Ascending aorta (tissue), 2 donors: ENCODE measurements around the gene LYPD8. TPM values are rescaled to one million over a fixed set of nuclear protein-coding genes. Genes with fewer than 3 reads are reported as not detected.

Experiments
- DNase-seq, 2 donors: peaks; one replicate each; pipeline ENCODE4 v3.0.0-alpha.2; 2019; ENCODE audit warnings: low spot score in 2 of 2
- H3K27ac ChIP-seq, 2 donors: fragments of 200-600 bp; sonication (generic); one replicate each; pipeline ENCODE4 v1.5.1; 2016 to 2017; ENCODE audit warnings: mild to moderate bottlenecking in 1 of 2
- H3K27me3 ChIP-seq: fragments of 200-600 bp; sonication (generic); one replicate; pipeline ENCODE4 v1.5.1; 2017
- H3K36me3 ChIP-seq, 2 donors: fragments of 200-600 bp; sonication (generic); one replicate each; pipeline ENCODE4 v1.5.1; 2016
- H3K4me1 ChIP-seq, 2 donors: fragments of 200-600 bp; sonication (generic); one replicate each; pipeline ENCODE4 v1.5.1; 2016 to 2017; ENCODE audit warnings: mild to moderate bottlenecking in 1 of 2
- H3K4me3 ChIP-seq, 2 donors: fragments of 200-600 bp; sonication (generic); one replicate each; pipeline ENCODE4 v1.5.1; 2016 to 2017; ENCODE audit warnings: mild to moderate bottlenecking in 1 of 2
- H3K9me3 ChIP-seq, 2 donors: fragments of 200-600 bp; sonication (generic); one replicate each; pipeline ENCODE4 v1.5.1; 2016
- intact Hi-C: fragments of 100-400 bp; cut with DNase I; formaldehyde crosslinking; loops from one replicate; pipeline ENCODE4 v1.15.1; 2023
- total RNA-seq: library from RNA; depleted of rRNA; stranded (reverse); fragments of >200 nt; gene quantifications from one replicate; pipeline ENCODE4 v1.1.0, GENCODE V29; 2016
- TF ChIP-seq, protein P1 (sequence below), 3 experiments: fragments of 200-600 bp in 2 of 3; fragments of 450-650 bp in 1 of 3; sonication (generic) in 2 of 3; IDR thresholded peaks; one replicate each; pipeline ENCODE4 v1.5.1; 2016 to 2019; ENCODE audit warnings: antibody characterized with exemption in 3 of 3, mild to moderate bottlenecking in 1 of 3, moderate library complexity in 1 of 3

The LYPD8 gene
- total RNA-seq, 1 donor from 2014 or later = not detected

DNA sequence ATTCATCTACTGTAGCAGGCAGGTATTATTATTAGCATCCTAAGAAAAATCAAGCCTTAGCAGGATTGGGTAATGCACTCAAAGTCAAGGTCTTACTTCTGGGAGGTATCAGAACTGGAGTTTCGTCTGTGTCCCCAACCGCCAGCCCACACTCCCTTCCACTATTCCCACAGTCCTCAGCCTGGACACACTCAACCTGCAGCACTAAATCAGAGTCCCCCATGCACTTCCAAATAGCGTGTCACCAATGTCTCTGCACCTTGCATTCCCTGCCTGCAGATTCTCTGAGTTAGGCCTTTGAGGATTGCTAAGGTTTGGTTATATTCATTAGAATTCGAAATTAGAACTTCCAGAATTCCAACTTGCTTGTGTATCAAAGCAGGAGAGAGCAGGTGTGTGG is 3.9 kb downstream of the LYPD8 start:
- Histone ChIP-seq H3K4me3 (no peak overlapping the region), H3K36me3 (no peaks in the 10 kb centered on the region), H3K4me1 (no peaks in the 10 kb centered on the region), H3K27me3 (no peaks in the 10 kb centered on the region), H3K9me3 (no peaks in the 10 kb centered on the region), H3K27ac (no peak overlapping the region)
- DNase-seq = no peak
- TF ChIP-seq, protein P1, sequence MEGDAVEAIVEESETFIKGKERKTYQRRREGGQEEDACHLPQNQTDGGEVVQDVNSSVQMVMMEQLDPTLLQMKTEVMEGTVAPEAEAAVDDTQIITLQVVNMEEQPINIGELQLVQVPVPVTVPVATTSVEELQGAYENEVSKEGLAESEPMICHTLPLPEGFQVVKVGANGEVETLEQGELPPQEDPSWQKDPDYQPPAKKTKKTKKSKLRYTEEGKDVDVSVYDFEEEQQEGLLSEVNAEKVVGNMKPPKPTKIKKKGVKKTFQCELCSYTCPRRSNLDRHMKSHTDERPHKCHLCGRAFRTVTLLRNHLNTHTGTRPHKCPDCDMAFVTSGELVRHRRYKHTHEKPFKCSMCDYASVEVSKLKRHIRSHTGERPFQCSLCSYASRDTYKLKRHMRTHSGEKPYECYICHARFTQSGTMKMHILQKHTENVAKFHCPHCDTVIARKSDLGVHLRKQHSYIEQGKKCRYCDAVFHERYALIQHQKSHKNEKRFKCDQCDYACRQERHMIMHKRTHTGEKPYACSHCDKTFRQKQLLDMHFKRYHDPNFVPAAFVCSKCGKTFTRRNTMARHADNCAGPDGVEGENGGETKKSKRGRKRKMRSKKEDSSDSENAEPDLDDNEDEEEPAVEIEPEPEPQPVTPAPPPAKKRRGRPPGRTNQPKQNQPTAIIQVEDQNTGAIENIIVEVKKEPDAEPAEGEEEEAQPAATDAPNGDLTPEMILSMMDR (IDR thresholded peaks at IDR 0.05) = no peak
- intact Hi-C loops = no loop called here

GRCh38 chr1:248751142-248751541 is 4.4 kb downstream of the LYPD8 start:
- Histone ChIP-seq H3K27ac (no peak overlapping the region), H3K27me3 (no peaks in the 10 kb centered on the region), H3K9me3 (no peaks in the 10 kb centered on the region), H3K4me3 (no peak overlapping the region), H3K36me3 (no peaks in the 10 kb centered on the region), H3K4me1 (no peaks in the 10 kb centered on the region)
- TF ChIP-seq, protein P1 (IDR thresholded peaks at IDR 0.05) = no peak
- intact Hi-C loops = no loop called here
- no peak for DNase-seq

- H3K27ac ChIP-seq = no peak overlapping the region
- TF ChIP-seq, protein P1 (IDR thresholded peaks at IDR 0.05) = no peak
- no peaks in the 10 kb centered on the region for H3K9me3 ChIP-seq
- H3K4me3 ChIP-seq = no peak overlapping the region
- DNase-seq = no peak
- no peaks in the 10 kb centered on the region for H3K27me3 ChIP-seq
- no peaks in the 10 kb centered on the region for H3K4me1 ChIP-seq
- intact Hi-C loops = no loop called here
- no peaks in the 10 kb centered on the region for H3K36me3 ChIP-seq
These were observed 5.1 kb downstream of the LYPD8 start for GRCh38 chr1:248750496-248750895.

DNA sequence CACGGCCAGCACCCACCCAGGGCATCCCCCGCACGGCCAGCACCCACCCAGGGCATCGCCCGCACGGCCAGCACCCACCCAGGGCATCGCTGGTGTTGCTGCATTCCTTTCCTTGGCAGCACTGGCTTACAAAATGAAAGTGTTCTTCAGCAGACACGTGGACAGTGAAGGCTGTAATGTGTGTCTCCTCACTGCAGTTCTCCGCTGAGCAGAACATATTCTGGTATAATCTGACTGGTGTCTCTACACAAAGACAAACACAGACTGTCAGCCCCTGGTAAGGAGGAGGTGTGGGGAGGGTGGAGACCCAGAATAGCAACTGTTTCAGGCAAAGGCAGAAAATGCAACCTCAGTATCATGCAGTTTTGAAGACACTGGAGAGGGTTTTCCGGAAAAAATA is 7.3 kb downstream of the LYPD8 start:
- Histone ChIP-seq H3K27ac (no peak overlapping the region), H3K36me3 (no peaks in the 10 kb centered on the region), H3K4me3 (no peak overlapping the region), H3K27me3 (no peaks in the 10 kb centered on the region), H3K9me3 (no peaks in the 10 kb centered on the region), H3K4me1 (no peaks in the 10 kb centered on the region)
- TF ChIP-seq, protein P1 (IDR thresholded peaks at IDR 0.05) = no peak
- no peak for DNase-seq
- intact Hi-C loops = no loop called here

GRCh38 chr1:248740876-248741275 is 14.7 kb downstream of the LYPD8 start:
- TF ChIP-seq, protein P1 (IDR thresholded peaks at IDR 0.05) = no peak
- no peak for DNase-seq
- intact Hi-C loops = no loop called here
- no peaks in the 10 kb centered on the region for H3K27me3 ChIP-seq
- H3K9me3 ChIP-seq = no peaks in the 10 kb centered on the region
- no peaks in the 10 kb centered on the region for H3K4me1 ChIP-seq
- no peak overlapping the region for H3K27ac ChIP-seq
- no peaks in the 10 kb centered on the region for H3K36me3 ChIP-seq
- H3K4me3 ChIP-seq = no peak overlapping the region

DNA sequence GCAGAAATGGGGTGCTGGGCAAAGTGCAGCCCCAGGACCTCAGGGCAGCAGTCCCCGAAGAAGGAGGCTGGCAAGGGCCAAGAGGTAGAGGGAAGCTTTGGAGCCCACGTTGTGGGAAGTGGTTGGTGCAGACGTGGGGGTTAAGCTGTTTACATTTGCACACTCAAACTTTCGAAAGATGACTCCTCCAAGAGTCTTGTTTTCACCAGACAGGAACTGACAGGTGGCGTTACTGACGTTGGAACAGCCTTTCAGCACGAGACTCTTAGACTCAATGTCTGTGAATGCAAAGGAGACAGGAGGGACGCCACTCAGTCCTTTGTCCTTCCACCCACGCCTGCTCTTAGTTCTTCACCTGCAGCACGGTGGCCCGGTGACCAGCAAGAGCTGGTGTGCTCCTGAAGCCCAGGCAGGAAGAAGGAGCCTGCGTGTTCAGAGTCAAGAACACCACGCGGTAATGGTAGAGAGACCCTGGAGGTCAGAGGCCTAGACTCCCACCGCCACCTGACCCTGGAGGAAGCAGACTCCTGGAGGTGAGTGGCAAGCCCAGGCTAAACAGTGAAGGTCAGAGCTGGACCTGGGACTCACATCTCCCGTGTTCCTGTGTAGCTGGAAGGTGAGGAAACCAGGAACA is 15.9 kb downstream of the LYPD8 start:
- H3K4me3 ChIP-seq = no peak overlapping the region
- peaks cover 0 to 5% of the 10 kb centered on the region in 2 donors for H3K9me3 ChIP-seq
- no peaks in the 10 kb centered on the region for H3K27me3 ChIP-seq
- H3K27ac ChIP-seq = no peak overlapping the region
- no peak for DNase-seq
- H3K36me3 ChIP-seq = no peaks in the 10 kb centered on the region
- intact Hi-C loops = no loop called here
- TF ChIP-seq, protein P1 (IDR thresholded peaks at IDR 0.05) = no peak
- no peaks in the 10 kb centered on the region for H3K4me1 ChIP-seq
